NCI-H526 treated with DMSO at 0.1 percent for 48 hours (cell line): ENCODE data around the gene RSPO4.
"Not testable (repeated sequence)": the region's sequence is repeated elsewhere in the genome, so short reads cannot be mapped to it uniquely, and the experiment has no call there.

Experiments used
- DNase-seq: peaks from one replicate; lab custom pipeline; 2025; lab: John Stamatoyannopoulos, UW

RSPO4 gene

GRCh38 chr20:1001911-1002681 lies at the start of gene RSPO4:
TSS of gene RSPO4 (minus strand) at chr20:1002311. CDS start at chr20:1002164, 147 bp downstream.
- DNase-seq: peak; percentile 81

- no peak for DNase-seq
Measured at GRCh38 chr20:1050440-1050839, 48.3 kb upstream of the RSPO4 start.

DNA sequence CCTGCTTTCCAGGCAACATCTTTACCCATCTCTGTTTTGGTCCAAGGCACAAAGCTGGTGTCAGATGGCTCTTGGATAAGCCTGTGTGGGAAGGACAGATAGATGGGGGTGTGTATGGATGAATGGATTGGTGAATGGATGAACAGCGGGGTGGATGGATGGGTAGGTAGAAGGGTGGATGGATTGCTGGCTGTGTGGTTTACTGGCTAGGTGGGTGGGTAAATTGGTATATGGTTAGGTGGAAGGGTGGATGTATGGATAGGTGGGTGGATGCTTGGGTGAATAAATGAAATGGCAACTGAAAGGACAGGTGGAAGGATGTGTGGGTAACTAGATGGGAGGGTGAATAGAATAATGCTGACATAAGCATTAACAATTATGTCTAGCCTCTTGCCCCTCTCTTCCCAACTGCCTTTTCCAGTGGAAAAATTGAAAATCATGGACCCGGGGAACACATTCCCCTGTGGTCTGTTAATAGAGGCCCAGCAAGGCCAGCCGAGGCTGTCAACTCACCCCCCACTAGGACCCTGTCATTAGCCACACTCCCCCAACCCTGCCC lies 43.8 kb upstream of the RSPO4 start:
- no peak for DNase-seq

- no peak for DNase-seq
Measured at GRCh38 chr20:1041845-1042390, 39.8 kb upstream of the RSPO4 start.

DNA sequence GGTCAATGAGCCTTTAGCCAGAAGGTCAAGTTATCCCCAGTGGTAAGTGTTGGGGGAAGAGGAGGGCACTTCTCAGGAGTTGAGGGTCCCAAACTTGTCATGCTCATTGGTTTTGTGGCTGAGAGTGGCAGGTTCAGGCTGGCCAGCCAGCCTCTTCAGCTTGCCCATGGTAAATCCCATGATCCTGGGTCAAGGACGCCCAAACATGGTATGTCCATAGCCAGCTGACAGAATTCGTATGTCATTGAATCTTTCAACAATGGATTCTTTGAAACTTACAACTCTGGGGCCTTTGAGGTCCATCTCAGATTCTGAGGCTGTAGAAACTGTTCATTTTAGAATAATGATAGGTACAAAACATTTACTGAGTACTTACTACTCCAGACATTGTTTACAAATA lies 36.1 kb upstream of the RSPO4 start:
- no peak for DNase-seq

- DNase-seq: no peak
Measured at GRCh38 chr20:1037039-1037438, 34.9 kb upstream of the RSPO4 start.

- no peak for DNase-seq
Measured at GRCh38 chr20:1035466-1035865, 33.4 kb upstream of the RSPO4 start.

DNA sequence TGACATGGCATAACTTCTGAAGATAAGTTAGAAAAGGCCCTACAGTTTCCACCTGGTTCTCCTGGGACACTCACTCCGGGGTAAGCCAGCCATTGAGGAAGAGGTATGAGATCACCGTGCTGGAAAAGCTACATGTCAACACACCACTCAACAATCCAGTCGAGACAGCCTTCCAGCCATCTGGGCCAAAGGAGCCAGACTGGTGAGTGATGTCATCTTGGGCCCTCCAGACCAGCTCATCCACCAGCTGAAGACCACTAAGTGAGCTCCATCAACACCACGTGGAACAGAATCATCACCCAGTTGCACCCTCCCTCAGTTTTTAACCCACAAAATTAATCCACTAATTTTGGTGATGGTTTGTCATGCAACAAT lies 32.3 kb upstream of the RSPO4 start:
- DNase-seq: no peak

DNA sequence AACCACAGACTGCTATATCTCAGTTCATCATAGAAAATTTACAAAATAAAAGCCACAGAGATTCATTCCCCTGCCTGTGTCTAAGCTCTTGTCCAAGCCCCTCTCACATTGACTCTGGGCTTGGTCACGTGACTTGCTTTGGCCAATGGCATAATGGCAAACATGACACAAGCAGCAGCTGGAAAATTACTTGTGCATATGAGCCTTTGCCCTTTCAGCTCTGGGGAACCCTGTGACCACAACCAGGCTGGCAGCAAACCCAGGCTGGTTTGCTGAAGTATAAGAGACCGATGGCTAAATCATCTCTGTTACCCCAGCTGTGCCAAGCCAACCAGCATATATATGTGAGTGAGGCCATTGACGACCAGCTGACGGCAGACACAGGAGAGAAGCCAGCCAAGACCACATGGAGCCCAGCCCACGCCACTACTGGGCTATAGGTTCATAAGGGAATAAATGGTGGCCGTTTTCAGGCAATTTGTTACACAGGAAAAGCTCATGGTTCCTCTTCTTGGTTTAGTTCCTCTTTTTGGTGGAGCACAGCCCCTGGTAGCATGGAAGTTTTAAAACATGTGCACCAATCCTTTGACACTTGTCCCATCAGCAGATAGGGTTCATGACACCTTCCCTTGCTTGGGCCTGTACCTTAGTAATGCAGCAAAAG lies 31.8 kb upstream of the RSPO4 start:
- no peak for DNase-seq

DNA sequence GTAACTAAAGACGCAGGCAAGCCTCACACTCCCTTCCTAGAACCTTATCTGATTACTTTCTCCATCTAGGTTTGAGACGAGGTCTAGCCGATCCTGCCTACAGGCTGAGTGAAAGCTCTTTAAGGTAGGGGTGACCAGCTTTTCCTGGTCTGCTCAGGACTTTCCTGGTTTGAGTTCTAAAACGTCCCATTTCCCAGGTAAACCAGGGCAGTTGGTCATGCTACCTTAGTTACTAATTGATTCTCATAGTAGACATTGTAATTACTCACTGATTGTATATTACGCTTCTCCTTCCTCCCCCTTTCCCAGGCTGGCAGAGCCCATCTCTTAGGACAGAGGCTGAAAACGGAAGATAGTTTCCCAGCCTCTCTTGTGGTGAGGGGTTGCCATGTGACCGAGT lies 27.9 kb upstream of the RSPO4 start:
- no peak for DNase-seq

GRCh38 chr20:1026214-1026613 lies 24.1 kb upstream of the RSPO4 start:
- not testable (repeated sequence) for DNase-seq

DNA sequence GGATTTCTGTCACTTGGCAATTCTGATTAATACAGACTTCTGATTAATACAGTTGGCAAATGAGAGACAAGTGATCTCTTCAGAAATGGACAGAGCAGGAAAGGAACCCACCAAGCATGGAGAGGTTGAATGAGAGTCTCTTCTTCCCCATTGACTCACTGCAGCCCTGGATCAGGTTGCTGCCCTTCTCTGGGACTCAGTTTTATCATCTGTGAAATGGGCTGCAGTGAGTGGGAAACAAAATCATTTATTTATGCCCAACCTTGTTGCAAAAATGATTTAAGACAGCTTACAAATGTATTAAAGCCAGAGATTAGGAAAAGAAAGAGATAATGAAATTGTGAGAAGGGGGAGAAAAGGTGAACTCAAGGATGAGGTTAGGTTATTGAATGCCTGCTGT lies 20.8 kb upstream of the RSPO4 start:
- no peak for DNase-seq

DNA sequence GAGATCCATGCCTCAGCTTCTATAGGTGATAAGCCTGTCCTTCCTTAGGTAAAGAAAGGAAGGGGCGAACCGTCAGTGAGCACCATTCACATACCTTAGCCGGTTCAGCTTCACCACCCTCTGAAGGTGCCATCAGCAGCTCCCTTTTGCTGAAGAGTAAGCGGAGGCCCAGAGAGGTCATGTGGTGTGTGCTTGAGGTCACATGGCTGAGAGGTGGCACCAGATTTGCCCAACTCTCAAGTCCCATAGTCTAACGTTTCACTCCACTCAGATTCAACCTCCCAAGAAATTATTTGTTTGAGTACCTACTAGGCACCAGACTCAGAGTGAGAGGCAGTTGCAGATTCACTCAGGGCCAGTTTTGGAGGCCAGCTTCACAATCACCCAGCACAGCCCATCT lies 18.5 kb upstream of the RSPO4 start:
- DNase-seq: no peak

DNA sequence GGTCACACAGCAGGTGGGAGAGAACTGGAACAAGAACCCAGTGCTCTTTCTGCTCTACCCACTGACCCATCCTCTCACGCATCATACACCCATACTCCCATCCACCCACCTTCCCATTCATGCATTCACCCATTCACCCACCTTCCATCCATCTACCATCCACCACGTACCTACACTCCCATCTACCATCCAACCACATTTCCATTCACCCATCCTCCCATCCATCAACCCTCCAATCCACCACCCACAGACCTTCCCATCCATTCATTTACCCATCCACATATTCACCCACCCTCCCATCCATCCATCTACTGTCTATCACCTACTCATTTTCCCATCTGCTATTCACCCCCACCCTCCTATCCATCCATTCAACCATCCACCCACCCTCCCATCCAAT lies 17.2 kb upstream of the RSPO4 start:
- DNase-seq: no peak

DNA sequence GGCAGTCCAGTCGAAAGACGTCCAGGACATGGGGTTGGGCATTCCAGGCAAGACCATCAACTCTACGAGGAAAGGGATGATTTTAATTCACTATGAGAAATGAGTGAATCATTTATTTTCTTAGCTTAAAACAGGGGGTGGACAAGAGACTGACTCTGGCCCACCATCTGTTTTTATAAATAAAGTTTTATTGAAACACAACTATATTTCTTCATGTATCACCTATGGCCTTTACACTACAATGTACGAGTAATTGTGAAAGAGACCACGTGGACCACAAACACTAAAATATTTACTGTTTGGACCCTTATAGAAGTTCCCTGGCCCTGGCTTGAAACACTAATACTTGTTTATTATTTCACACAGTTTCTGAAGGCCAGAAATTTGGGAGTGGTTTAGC lies 15.6 kb upstream of the RSPO4 start:
- DNase-seq: no peak

DNA sequence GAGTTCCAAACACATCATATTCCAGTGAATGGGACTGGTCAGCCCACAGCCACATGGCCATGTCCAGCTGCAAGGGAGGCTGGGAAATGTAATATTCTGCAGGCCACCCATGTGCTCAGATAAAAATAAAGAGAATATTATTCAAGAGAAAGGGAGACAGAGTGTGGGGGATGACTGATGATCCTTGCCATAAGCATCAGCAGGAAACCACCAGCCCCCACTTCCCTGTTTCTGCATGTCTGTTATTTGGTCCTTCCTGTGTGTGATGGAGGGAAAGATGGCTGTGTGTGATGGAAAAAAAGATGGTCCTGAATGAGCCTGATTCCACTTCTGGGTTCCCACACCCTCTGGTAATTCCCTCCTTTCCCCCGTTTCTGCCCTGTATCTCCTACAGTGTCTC lies 13.1 kb upstream of the RSPO4 start:
- DNase-seq: no peak

- DNase-seq: no peak
Measured at GRCh38 chr20:1014471-1014870, 12.4 kb upstream of the RSPO4 start.

- DNase-seq: no peak
Measured at GRCh38 chr20:1013566-1014340, 11.6 kb upstream of the RSPO4 start.

GRCh38 chr20:1012359-1013168 lies 10.5 kb upstream of the RSPO4 start:
- DNase-seq: no peak

GRCh38 chr20:1010659-1011058 lies 8.5 kb upstream of the RSPO4 start:
- no peak for DNase-seq

DNA sequence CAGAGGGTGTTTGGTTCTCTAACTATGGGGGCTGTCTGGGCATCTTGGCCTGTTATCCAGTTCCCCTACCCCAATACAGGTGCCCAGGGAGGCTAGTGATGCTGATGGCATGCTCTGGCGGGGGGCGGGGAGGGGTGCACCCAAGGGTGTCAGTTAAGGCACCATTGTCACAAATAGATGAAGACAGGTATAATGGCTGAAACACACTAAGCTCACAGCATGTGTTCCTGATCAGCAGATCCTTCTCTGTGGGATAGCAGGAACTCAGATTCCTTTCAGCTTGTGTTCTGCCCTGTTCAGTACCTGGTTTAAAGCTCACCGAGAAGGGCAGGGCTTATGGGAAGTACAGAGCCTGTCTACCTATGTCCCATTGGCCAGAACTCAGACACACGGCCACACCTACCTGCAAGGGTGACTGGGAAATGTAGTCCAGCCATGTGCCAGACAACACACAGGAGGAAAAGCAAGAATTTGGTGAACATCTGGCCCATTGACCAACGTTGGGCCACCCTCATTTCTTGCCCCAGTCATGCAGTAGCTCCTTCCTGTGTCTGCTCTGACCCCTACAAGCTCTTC lies 3.4 kb upstream of the RSPO4 start:
- DNase-seq: peak; percentile 90
